ENCODE data around the gene SESTD1.

DNA sequence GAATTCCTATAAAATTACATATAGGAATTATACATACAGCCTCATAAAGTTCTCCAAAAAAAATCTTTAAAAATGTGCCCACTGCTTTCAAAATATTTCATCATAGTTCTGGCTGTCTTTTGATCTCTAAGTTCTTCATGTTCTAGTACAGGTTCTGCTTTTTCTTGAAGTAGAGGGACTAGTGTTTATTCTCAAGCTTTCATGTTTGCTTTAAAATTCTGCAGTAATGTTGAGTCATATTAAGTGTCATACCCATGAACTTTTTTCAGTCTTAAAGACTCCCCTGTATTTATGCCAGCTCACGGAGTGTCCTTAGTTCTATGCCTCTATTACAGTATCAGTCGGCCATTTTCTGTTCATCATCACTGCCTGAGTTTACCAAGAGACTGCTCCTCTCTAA is 159.9 kb downstream of the SESTD1 start:
- TF ChIP-seq, protein P1, sequence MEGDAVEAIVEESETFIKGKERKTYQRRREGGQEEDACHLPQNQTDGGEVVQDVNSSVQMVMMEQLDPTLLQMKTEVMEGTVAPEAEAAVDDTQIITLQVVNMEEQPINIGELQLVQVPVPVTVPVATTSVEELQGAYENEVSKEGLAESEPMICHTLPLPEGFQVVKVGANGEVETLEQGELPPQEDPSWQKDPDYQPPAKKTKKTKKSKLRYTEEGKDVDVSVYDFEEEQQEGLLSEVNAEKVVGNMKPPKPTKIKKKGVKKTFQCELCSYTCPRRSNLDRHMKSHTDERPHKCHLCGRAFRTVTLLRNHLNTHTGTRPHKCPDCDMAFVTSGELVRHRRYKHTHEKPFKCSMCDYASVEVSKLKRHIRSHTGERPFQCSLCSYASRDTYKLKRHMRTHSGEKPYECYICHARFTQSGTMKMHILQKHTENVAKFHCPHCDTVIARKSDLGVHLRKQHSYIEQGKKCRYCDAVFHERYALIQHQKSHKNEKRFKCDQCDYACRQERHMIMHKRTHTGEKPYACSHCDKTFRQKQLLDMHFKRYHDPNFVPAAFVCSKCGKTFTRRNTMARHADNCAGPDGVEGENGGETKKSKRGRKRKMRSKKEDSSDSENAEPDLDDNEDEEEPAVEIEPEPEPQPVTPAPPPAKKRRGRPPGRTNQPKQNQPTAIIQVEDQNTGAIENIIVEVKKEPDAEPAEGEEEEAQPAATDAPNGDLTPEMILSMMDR (conservative IDR thresholded peaks at IDR 0.05; ENCODE audit: low read length), result no peak
- no peak for TF ChIP-seq EZH2phosphoT487 (IDR thresholded peaks at IDR 0.05; ENCODE audit: borderline replicate concordance, low read depth, low read length)
